Aorta (tissue), 5 donors: ENCODE measurements around the gene TSLP. TPM values are rescaled to one million over a fixed set of nuclear protein-coding genes. Genes with fewer than 3 reads are reported as not detected.

Experiments
- ATAC-seq: fragments of 200-7000 bp; cut with Tn5 transposase; one replicate; pipeline ENCODE4 v1.9.1; 2022; ENCODE audit warnings: moderate library complexity; ENCODE audit not compliant: low FRiP score
- DNase-seq, 2 donors: peaks; one replicate each; pipeline ENCODE4 v3.0.0-alpha.2; 2020
- H3K27ac ChIP-seq, 2 donors: one replicate each; pipeline ENCODE4 v1.5.1; 2013; ENCODE audit warnings: low read length in 2 of 2, mild to moderate bottlenecking in 2 of 2, moderate library complexity in 2 of 2, control low read depth in 1 of 2, inconsistent platforms in 1 of 2, low read depth in 1 of 2
- H3K27me3 ChIP-seq, 2 donors: one replicate each; pipeline ENCODE4 v1.6.1; 2013; ENCODE audit warnings: control low read depth in 1 of 2, low read length in 1 of 2, mild to moderate bottlenecking in 1 of 2, moderate library complexity in 1 of 2; ENCODE audit not compliant: insufficient read depth in 2 of 2, control insufficient read depth in 1 of 2
- H3K36me3 ChIP-seq, 2 donors: one replicate each; pipeline ENCODE4 v1.6.1; 2013; ENCODE audit warnings: control low read depth in 1 of 2, low read length in 1 of 2, mild to moderate bottlenecking in 1 of 2; ENCODE audit not compliant: insufficient read depth in 2 of 2, control insufficient read depth in 1 of 2
- H3K4me1 ChIP-seq, 2 donors: one replicate each; pipeline ENCODE4 v1.6.1; 2013; ENCODE audit warnings: low read length in 2 of 2, control low read depth in 1 of 2, mild to moderate bottlenecking in 1 of 2, moderate library complexity in 1 of 2; ENCODE audit not compliant: insufficient read depth in 2 of 2, control insufficient read depth in 1 of 2
- H3K4me3 ChIP-seq, 2 donors: one replicate each; pipeline ENCODE4 v1.5.1; 2013; ENCODE audit warnings: low read length in 2 of 2, control low read depth in 1 of 2, mild to moderate bottlenecking in 1 of 2
- H3K9me3 ChIP-seq: one replicate; pipeline ENCODE4 v1.6.1; 2013; ENCODE audit warnings: mild to moderate bottlenecking, low read length; ENCODE audit not compliant: control insufficient read depth
- WGBS, 2 donors: extraction: QIAGEN DNeasy Blood & Tissue Kit; methylation state at CpG; one replicate each; pipeline ENCODE4 v1.1.7; 2013; 5-methylcytosine and 5-hydroxymethylcytosine counted together
- intact Hi-C, 2 donors: fragments of 100-400 bp; cut with DNase I; formaldehyde crosslinking; loops; one replicate each; pipeline versions ENCODE4 v1.14.2 to v1.15.0; 2022
- polyA plus RNA-seq, 2 donors: library from polyadenylated mRNA; stranded (reverse); fragments of 200-250 nt; gene quantifications; one replicate each; pipeline ENCODE4 v1.2.3, GENCODE V29; 2013
- total RNA-seq, 2 donors: library from RNA; stranded (reverse); fragmentation: NEBNext Ultra II Directional; extraction: Animal tissue kit (Norgen Biotek cat#: 25700); gene quantifications; one replicate each; pipeline ENCODE4 v1.2.1, GENCODE V29; 2021
- donor health status: healthy with polysubstance abuse.
- donor health status: Bipolar disorder and iron deficiency.
- donor health status: DM: no; HTN: no; CAD: no.
- donor health status: DM: no; HTN: no; CAD: no.
- donor health status: DM: yes; HTN: yes; CAD: no.

The TSLP gene
- total and polyA plus RNA-seq, 4 donors, result 1.5 to 2.5 (median 2.2) TPM

DNA sequence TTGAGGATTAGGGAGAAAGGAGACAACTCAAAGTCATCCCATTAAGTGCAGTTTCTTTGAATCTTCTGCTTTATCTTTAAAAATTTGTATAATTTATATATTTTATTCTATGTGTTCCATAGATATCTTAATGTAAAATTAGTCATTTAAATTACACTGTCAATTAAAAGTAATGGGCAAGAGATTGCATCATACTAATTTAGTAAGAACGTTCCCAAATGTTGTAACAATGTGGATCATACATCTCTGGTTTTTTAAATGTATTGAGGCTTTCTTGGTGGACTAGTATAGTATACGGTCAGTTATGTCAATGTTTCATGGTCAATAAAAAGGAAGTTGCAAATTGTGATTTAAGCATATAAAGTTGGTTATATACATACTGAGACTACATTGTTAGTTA is 6.2 kb downstream of the TSLP start:
- intact Hi-C loops, result no loop called here
- Histone ChIP-seq H3K36me3 (no peaks in the 10 kb centered on the region), H3K4me1 (peaks cover 0 to 5% of the 10 kb centered on the region in 2 donors), H3K27me3 (no peaks in the 10 kb centered on the region), H3K9me3 (no peaks in the 10 kb centered on the region), H3K4me3 (no peak overlapping the region), H3K27ac (no peak overlapping the region)
- WGBS, 2 donors, result 81 to 85% methylated on average over 2 of the region's 2 CpGs
- DNase-seq, result no peak
- ATAC-seq, result no peak

DNA sequence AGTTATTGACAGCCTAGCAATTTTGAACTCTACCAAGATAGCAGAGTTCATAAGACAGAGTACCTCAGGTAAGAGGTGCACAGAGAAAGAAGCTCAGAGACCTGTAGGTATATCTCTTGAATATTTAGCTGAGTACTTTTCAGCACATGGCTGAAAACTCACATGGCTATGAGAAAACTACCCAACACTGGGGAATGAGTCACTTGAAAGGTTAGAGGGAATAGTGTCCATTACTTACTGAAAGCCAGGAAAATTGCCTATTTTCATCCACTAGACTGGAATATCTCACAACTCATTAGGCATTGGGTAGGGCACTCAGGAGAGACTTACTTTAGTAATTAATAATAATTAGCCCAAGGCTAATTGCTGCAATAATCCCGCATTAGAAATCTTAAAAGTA is 8.3 kb downstream of the TSLP start:
- Histone ChIP-seq H3K36me3 (no peaks in the 10 kb centered on the region), H3K27ac (no peak overlapping the region), H3K4me1 (peaks cover 0 to 2% of the 10 kb centered on the region in 2 donors), H3K27me3 (no peaks in the 10 kb centered on the region), H3K9me3 (no peaks in the 10 kb centered on the region), H3K4me3 (no peak overlapping the region)
- intact Hi-C loops, result no loop called here
- ATAC-seq (no peak), DNase-seq (no peak)
- WGBS, 2 donors, result 77 to 83% methylated on average over 1 of the region's 1 CpG

DNA sequence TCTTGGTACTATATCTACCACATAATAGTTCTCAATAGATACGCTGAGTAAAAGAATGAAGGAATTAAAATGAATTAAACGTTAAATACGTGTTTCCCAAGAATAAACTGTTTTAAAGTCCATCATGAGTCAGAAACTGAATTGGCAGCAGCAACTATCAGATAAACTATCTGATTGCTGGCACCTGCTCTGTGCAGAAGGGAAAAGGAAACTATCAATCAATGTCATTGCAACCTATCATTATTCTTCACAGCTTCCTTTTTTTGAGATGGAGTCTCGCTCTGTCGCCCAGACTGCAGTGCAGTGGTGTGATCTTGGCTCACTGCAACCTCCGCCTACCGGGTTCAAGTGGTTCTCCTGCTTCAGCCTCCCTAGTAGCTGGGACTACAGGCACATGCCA is 11.8 kb downstream of the TSLP start:
- no peaks in the 10 kb centered on the region for H3K27me3 ChIP-seq
- intact Hi-C loops, result no loop called here
- 75% methylated on average over 7 of the region's 7 CpGs for WGBS, 2 donors
- no peaks in the 10 kb centered on the region for H3K36me3 ChIP-seq
- no peak overlapping the region for H3K4me3 ChIP-seq
- no peak overlapping the region for H3K27ac ChIP-seq
- no peak for DNase-seq
- no peaks in the 10 kb centered on the region for H3K9me3 ChIP-seq
- no peaks in the 10 kb centered on the region for H3K4me1 ChIP-seq
- no peak for ATAC-seq

DNA sequence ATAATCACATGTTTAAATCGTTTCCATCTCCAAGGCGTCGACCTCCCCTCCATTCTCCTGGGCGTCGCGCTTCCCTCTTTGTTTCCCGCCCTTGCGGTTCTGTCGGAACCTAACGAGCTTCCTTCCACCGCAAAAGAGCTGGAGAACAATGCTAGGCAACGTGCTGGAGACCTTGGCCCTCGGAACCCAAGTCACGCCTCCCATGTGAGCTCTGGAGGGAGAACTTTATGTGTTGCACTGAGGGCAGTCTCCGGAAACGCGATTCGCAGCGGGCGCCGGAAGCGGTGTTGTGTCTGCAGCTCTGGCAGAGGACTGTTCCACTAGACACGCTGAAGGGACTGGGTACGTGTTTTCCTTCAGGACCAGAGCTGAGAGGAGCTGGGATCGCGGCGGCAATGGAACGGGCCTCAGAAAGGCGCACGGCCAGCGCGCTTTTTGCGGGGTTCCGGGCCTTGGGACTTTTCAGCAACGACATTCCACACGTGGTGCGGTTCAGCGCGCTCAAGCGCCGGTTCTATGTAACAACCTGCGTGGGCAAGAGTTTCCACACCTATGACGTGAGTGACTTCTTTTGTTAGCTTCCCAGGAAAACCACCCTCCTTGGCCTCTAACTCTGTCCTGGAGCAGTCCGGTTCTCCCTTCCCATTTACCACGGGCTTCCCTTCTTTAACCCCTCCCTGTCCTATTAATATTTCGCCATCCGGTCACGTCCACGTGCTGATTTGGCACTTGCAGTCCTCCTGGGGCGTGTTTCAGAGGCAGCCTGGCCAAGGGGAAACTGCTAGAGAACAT is 20.7 kb downstream of the TSLP start, which contains the start of gene WDR36:
TSS of gene WDR36 (plus strand) at position 287 of the 792 bp plus-strand sequence. CDS start at position 396, 109 bp downstream.
- H3K27ac ChIP-seq, result peak within 1 kb of the TSS in 1 of 2 donors; percentile 60
- ATAC-seq, result peak; percentile 100

DNA sequence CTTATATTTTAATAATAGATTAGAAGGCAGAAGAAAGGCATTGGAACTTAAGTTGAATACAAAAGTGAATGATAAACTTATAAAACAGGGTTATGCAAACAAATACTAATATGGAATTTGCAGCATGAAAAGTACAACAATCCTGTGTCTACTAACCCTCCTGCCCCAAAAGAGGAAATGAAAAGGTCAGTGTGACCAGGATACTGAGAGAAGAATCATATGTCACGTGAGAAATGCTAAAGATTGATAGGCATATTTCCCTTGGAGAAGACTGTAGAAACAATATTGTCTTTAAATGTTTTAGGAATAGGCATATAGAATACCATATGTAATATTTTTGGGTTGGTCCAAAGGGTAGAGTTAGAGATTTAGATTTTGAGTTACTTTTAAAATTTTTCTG is 24.5 kb downstream of the TSLP start:
- Histone ChIP-seq H3K27me3 (no peaks in the 10 kb centered on the region), H3K27ac (no peak overlapping the region), H3K4me1 (peaks cover 0 to 3% of the 10 kb centered on the region in 2 donors), H3K9me3 (no peaks in the 10 kb centered on the region), H3K4me3 (no peak overlapping the region), H3K36me3 (peaks cover 2 to 5% of the 10 kb centered on the region in 2 donors)
- intact Hi-C loops, result no loop called here
- ATAC-seq (no peak), DNase-seq (no peak)
- 74 to 90% methylated on average over 1 of the region's 1 CpG for WGBS, 2 donors

More for the DNA sequence above, 20.7 kb downstream of the TSLP start, which contains the start of gene WDR36:
- Histone ChIP-seq H3K4me3 (peak within 1 kb of the TSS; percentile 43 to 80), H3K36me3 (no peaks in the 10 kb centered on the region), H3K4me1 (peaks cover 0 to 3% of the 10 kb centered on the region in 2 donors), H3K9me3 (no peaks in the 10 kb centered on the region), H3K27me3 (no peaks in the 10 kb centered on the region)
- 1% methylated on average over 50 of the region's 50 CpGs for WGBS, 2 donors
- DNase-seq, result peak; percentile 92 to 94
- intact Hi-C loops, result loop anchor here (2.0 to 5.0 kb wide), 2 partner anchors 335 kb away; no protein-coding TSS in a partner anchor

DNA sequence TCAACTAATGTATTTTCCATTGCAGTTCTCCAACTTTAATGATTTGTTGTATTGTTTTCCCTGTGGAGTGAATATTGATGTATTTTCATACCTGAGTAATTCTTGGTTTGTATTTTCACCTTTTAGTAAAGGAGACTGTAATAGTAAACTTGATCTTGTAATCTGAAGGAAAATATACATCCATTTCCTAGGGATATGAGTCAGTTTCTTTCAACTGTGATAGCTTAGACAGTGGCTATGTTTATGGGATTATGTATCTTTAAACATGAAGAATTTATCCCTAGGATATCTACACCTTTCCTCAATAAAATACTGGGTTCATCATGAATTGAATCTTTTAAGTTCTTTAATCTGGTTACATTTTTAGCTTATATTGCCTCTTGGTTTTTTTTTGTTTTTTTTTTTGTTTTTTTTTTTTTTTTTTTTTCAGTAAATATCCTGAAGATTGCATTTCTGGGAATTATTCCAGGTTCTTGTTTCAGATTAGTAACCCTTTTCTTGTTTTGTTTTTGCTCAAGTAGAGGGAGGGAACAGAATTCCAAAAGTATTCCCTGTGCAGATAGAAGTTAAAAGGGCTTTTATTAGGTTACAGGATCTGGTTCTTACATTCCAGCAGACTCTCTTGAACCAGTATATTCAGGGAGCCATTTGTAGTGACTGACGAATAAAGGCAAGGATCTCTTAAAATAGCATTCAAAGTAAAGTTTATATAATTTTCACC is 27.7 kb downstream of the TSLP start:
- H3K36me3 ChIP-seq, result peaks cover 2 to 5% of the 10 kb centered on the region in 2 donors
- ATAC-seq (no peak), DNase-seq (no peak)
- no peak overlapping the region for H3K4me3 ChIP-seq
- H3K27ac ChIP-seq, result no peak overlapping the region
- no peaks in the 10 kb centered on the region for H3K27me3 ChIP-seq
- intact Hi-C loops, result no loop called here
- H3K4me1 ChIP-seq, result no peaks in the 10 kb centered on the region
- WGBS, 2 donors, result 48 to 54% methylated on average over 1 of the region's 1 CpG
- no peaks in the 10 kb centered on the region for H3K9me3 ChIP-seq

DNA sequence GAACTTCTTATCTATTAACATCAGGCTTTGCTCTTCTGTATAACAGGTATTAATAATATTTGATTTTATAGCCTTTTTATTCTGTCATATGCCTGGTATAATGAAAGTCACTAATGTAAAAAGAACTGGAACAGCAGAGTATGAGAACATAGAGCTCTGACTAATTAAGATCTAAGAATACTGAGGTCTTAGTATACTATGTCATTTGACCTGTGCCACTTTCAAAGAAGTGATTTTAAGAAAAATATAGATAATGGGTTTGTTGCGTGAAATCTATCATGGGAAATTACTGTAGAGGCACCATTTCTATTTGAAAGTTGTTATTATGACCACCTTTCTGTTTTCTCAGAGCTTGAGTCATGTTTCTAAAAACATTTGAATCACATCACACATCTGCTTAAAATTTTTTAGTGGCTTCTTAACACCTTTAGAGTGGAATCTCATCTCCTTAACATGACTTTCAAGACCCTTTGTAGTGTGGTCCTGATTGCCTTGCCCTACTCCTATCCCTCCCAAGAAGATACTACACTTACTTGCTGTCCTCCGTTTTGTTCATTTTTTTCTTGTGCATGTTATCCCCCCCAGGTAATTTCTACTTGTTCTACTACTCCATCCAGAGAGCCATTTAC is 34.9 kb downstream of the TSLP start:
- intact Hi-C loops, result no loop called here
- H3K9me3 ChIP-seq, result no peaks in the 10 kb centered on the region
- no peak overlapping the region for H3K27ac ChIP-seq
- 94 to 95% methylated on average over 2 of the region's 2 CpGs for WGBS, 2 donors
- DNase-seq (no peak), ATAC-seq (no peak)
- H3K4me1 ChIP-seq, result no peaks in the 10 kb centered on the region
- H3K36me3 ChIP-seq, result peaks cover 0 to 3% of the 10 kb centered on the region in 2 donors
- no peak overlapping the region for H3K4me3 ChIP-seq
- no peaks in the 10 kb centered on the region for H3K27me3 ChIP-seq

DNA sequence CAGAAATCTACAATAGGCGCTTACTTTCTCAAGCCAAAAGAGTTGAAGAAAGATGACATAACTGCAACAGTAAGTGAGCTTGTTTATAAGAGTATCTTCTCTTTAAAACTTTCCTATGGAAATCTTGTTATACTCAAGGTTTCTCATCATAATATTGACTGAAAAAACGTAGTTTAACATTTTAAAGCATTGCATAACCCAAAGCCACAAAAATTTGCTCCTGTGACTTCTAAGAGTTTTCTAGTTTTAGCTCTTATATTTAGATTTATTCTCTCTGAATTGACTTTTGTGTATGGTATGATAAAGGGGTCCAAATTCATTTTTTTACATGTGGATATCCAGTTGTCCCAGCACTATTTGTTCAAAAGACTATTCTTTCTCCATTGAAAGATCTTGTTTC is 35.9 kb downstream of the TSLP start:
- no peak for DNase-seq
- H3K9me3 ChIP-seq, result no peaks in the 10 kb centered on the region
- H3K4me3 ChIP-seq, result no peak overlapping the region
- WGBS, 2 donors, result 81 to 89% methylated on average over 2 of the region's 2 CpGs
- ATAC-seq, result no peak
- intact Hi-C loops, result no loop called here
- no peaks in the 10 kb centered on the region for H3K4me1 ChIP-seq
- H3K27me3 ChIP-seq, result no peaks in the 10 kb centered on the region
- H3K36me3 ChIP-seq, result peaks cover 2 to 3% of the 10 kb centered on the region in 2 donors
- no peak overlapping the region for H3K27ac ChIP-seq
